HEK293 (cell line): ENCODE measurements around the gene AGRN.

Experiments used
- CTCF ChIP-seq: fragments of 450-650 bp; formaldehyde crosslinking; IDR thresholded peaks from 2 replicates; pipeline ENCODE4 v1.5.1; 2016; ENCODE audit warnings: missing biosample characterization, missing genetic modification characterization
- REST ChIP-seq: fragments of 450-650 bp; formaldehyde crosslinking; IDR thresholded peaks from 2 replicates; pipeline ENCODE4 v1.5.1; 2016; ENCODE audit warnings: missing biosample characterization, missing genetic modification characterization
- ZNF121 ChIP-seq: fragments of 450-650 bp; formaldehyde crosslinking; IDR thresholded peaks from 2 replicates; pipeline ENCODE4 v1.5.1; 2016; ENCODE audit warnings: missing biosample characterization, missing genetic modification characterization
- ZNF658 ChIP-seq: fragments of 450-650 bp; formaldehyde crosslinking; IDR thresholded peaks from 2 replicates; pipeline ENCODE4; 2016; ENCODE audit warnings: missing biosample characterization, missing genetic modification characterization

- no peak for TF ChIP-seq CTCF (tag by site-specific recombination)
- TF ChIP-seq REST (tag by site-specific recombination): no peak
- no peak for TF ChIP-seq ZNF121 (tag by site-specific recombination)
- TF ChIP-seq ZNF658: no peak
These were observed 45.7 kb upstream of the AGRN start for GRCh38 chr1:974293-974640.
